GM12878 (cell line): Measurements from ENCODE around the gene PPP1R9B. TPM values are rescaled to one million over a fixed set of nuclear protein-coding genes. Genes with fewer than 3 reads are reported as not detected.

Experiments
- ATAC-seq: fragments of 200-7000 bp; cut with Tn5 transposase; 3 replicates; pipeline ENCODE4 v1.9.1; 2020; ENCODE audit warnings: mild to moderate bottlenecking, moderate library complexity
- BruUV-seq: library from RNA; stranded (reverse); fragments of 400-500 nt; replicated peaks from 2 replicates; lab custom pipeline; 2021; lab: Mats Ljungman, UMichigan
- CTCF ChIA-PET: fragments of 300-600 bp; sonication (Branson Sonifier 250); formaldehyde crosslinking; extraction: SDS; loops from one replicate; lab custom pipeline; 2021; ENCODE audit warnings: inconsistent platforms; lab: Yijun Ruan, JAX
- POLR2A ChIA-PET: fragments of 350-600 bp; formaldehyde crosslinking; extraction: SDS; loops from one replicate; lab custom pipeline; 2021; ENCODE audit warnings: inconsistent platforms; lab: Charles Lee
- RAD21 ChIA-PET: fragments of 300-600 bp; sonication (Branson Sonifier 250); formaldehyde crosslinking; loops from one replicate; lab custom pipeline; 2023; ENCODE audit warnings: antibody characterized with exemption; ENCODE audit not compliant: unreplicated experiment; lab: Charles Lee
- SMC1A ChIA-PET: fragments of 300-600 bp; sonication (Branson Sonifier 250); formaldehyde crosslinking; loops from one replicate; lab custom pipeline; 2023; ENCODE audit not compliant: unreplicated experiment, uncharacterized antibody; lab: Charles Lee
- DNase-seq: peaks from one replicate; pipeline ENCODE4 v3.0.0-alpha.2; 2011; ENCODE audit warnings: low read depth, low spot score
- FAIRE-seq: peaks from 3 replicates; lab custom pipeline; 2011; peaks lifted over from hg19 to GRCh38; lab: Jason Lieb, UNC
- H2AFZ ChIP-seq: 2 replicates; pipeline ENCODE4 v1.6.0; 2011; ENCODE audit warnings: low read depth, low read length, control low read depth; ENCODE audit not compliant: control insufficient read depth
- H3K27ac ChIP-seq: 2 replicates; pipeline ENCODE4 v1.5.1; 2011; ENCODE audit warnings: control low read depth; ENCODE audit not compliant: control insufficient read depth, insufficient read depth
- H3K27me3 ChIP-seq, 2 experiments: replicated peaks in 1 of 2; 2 replicates each; pipeline versions ENCODE4 v1.6.0 to v1.6.1; 2011; ENCODE audit warnings: low read length in 1 of 2; ENCODE audit not compliant: control insufficient read depth in 2 of 2, insufficient read depth in 2 of 2
- H3K36me3 ChIP-seq, 2 experiments: 2 replicates each; pipeline ENCODE4 v1.5.1; 2011; ENCODE audit warnings: low read length in 1 of 2; ENCODE audit not compliant: control insufficient read depth in 2 of 2, insufficient read depth in 2 of 2
- H3K4me1 ChIP-seq: 2 replicates; pipeline ENCODE4 v1.6.1; 2011; ENCODE audit warnings: mild to moderate bottlenecking, low read length, moderate library complexity, mixed read lengths; ENCODE audit not compliant: control insufficient read depth, insufficient read depth
- H3K4me2 ChIP-seq: 2 replicates; pipeline ENCODE4 v1.6.0; 2011; ENCODE audit warnings: control low read depth; ENCODE audit not compliant: control insufficient read depth, insufficient read depth
- H3K4me3 ChIP-seq: fragments of 200-600 bp; sonication (generic); 2 replicates; pipeline ENCODE4 v1.5.1; 2016
- H3K79me2 ChIP-seq: 2 replicates; pipeline ENCODE4 v1.6.0; 2011; ENCODE audit warnings: low read length; ENCODE audit not compliant: control insufficient read depth, insufficient read depth
- H3K9ac ChIP-seq: 2 replicates; pipeline ENCODE4 v1.8.0; 2011; ENCODE audit warnings: low read length, control low read depth, mixed read lengths; ENCODE audit not compliant: control insufficient read depth, insufficient read depth
- H3K9me3 ChIP-seq: replicated peaks from 3 replicates; pipeline ENCODE4 v1.5.1; 2011; ENCODE audit warnings: mild to moderate bottlenecking, low read length; ENCODE audit not compliant: control insufficient read depth, insufficient read depth
- H4K20me1 ChIP-seq: 2 replicates; pipeline ENCODE4 v1.6.0; 2011; ENCODE audit not compliant: control insufficient read depth, insufficient read depth
- FOS ChIP-seq: IDR thresholded peaks from 3 replicates; pipeline ENCODE4 v1.6.1; 2011; ENCODE audit warnings: borderline replicate concordance; ENCODE audit not compliant: insufficient read length; ENCODE audit errors: extremely low read depth
- KDM1A ChIP-seq: fragments of 200-600 bp; sonication (generic); IDR thresholded peaks from 2 replicates; pipeline ENCODE4 v1.6.1; 2016; ENCODE audit warnings: borderline replicate concordance
- NFYA ChIP-seq: IDR thresholded peaks from 2 replicates; pipeline ENCODE4 v1.6.1; 2011; ENCODE audit warnings: low read depth, mild to moderate bottlenecking, low read length, improper control_type of control experiment, borderline replicate concordance
- NRF1 ChIP-seq: conservative IDR thresholded peaks from 2 replicates; pipeline ENCODE4 v1.6.1; 2011; ENCODE audit warnings: mild to moderate bottlenecking, low read depth, low read length, improper control_type of control experiment
- POU2F2 ChIP-seq: IDR thresholded peaks from 3 replicates; pipeline ENCODE4 v1.6.1; 2011; ENCODE audit warnings: low read depth, mild to moderate bottlenecking, low read length, borderline replicate concordance
- SIN3A ChIP-seq: IDR thresholded peaks from 2 replicates; pipeline ENCODE4 v1.6.1; 2012; ENCODE audit warnings: low read depth, low read length, improper control_type of control experiment
- SRF ChIP-seq, 2 experiments: IDR thresholded peaks; 2 replicates each; pipeline ENCODE4 v1.6.1; 2011; ENCODE audit warnings: low read depth in 2 of 2, low read length in 2 of 2, mild to moderate bottlenecking in 1 of 2, moderate library complexity in 1 of 2
- TCF12 ChIP-seq: IDR thresholded peaks from 2 replicates; pipeline ENCODE4 v1.6.1; 2011; ENCODE audit warnings: low read depth, mild to moderate bottlenecking, low read length
- ZZZ3 ChIP-seq: IDR thresholded peaks from 2 replicates; pipeline ENCODE4 v1.6.1; 2011; ENCODE audit warnings: low read depth; ENCODE audit not compliant: control insufficient read depth, insufficient read length
- WGBS: methylation state at CpG from one replicate; pipeline ENCODE4 v1.1.6; 2016; ENCODE audit warnings: low lambda C conversion rate; ENCODE audit not compliant: insufficient replicate concordance, insufficient coverage; ENCODE audit errors: missing lambda C conversion rate; 5-methylcytosine and 5-hydroxymethylcytosine counted together
- in situ Hi-C: fragments of 300-500 bp; cut with MboI; formaldehyde crosslinking; loops from 9 replicates; pipeline ENCODE4 v1.14.3; 2018; ENCODE audit warnings: mixed read lengths
- intact Hi-C: fragments of 100-400 bp; cut with micrococcal nuclease; formaldehyde crosslinking; loops from one replicate; pipeline ENCODE4 v1.14.2; 2022; ENCODE audit not compliant: unreplicated experiment
- polyA plus RNA-seq, 11 experiments: library from polyadenylated mRNA; depleted of rRNA in 4 of 11; unstranded in 6 of 11; stranded (reverse) in 5 of 11; fragments of >200 nt; fragmentation: Nextera tagmentation in 4 of 11; fragmentation: Illumina TruSeq in 1 of 11; extraction: Ambion mirVana in 4 of 11; extraction: Trizol in 1 of 11; gene quantifications; 1 replicate in 1 of 11; 2 replicates in 10 of 11; pipeline versions ENCODE4 v1.2.1 to v1.2.3, GENCODE V29; 2011 to 2016; ENCODE audit warnings: inconsistent platforms in 2 of 11, missing spikeins in 2 of 11, low read depth in 1 of 11
- total RNA-seq, 4 experiments: library from RNA; depleted of rRNA in 3 of 4; stranded (reverse); fragments of >200 nt in 3 of 4; fragmentation: Illumina TruSeq in 1 of 4; extraction: Trizol in 1 of 4; gene quantifications; 2 replicates each; pipeline versions ENCODE4 v1.2.1 to v1.2.3, GENCODE V29; 2013 to 2021
- TF ChIP-seq, protein P1 (sequence below): fragments of 150-350 bp; IDR thresholded peaks from 2 replicates; pipeline ENCODE4 v1.6.1; 2016; ENCODE audit warnings: low read depth, low read length
- TF ChIP-seq, protein P2 (sequence below): IDR thresholded peaks from 2 replicates; pipeline ENCODE4 v1.6.1; 2011; ENCODE audit warnings: borderline replicate concordance, low read depth, mild to moderate bottlenecking, moderate library complexity, low read length; ENCODE audit not compliant: insufficient read depth, poor library complexity, severe bottlenecking
- TF ChIP-seq, protein P3 (sequence below): fragments of 450-650 bp; IDR thresholded peaks from 2 replicates; pipeline ENCODE4 v1.6.1; 2017; ENCODE audit warnings: borderline replicate concordance

PPP1R9B gene
- total and polyA plus RNA-seq, 10 of the 15 experiments (the other 5 are each of a cell fraction or from before 2014, with no cell fraction given), result 0.20 to 107 (median 37.5) TPM

DNA sequence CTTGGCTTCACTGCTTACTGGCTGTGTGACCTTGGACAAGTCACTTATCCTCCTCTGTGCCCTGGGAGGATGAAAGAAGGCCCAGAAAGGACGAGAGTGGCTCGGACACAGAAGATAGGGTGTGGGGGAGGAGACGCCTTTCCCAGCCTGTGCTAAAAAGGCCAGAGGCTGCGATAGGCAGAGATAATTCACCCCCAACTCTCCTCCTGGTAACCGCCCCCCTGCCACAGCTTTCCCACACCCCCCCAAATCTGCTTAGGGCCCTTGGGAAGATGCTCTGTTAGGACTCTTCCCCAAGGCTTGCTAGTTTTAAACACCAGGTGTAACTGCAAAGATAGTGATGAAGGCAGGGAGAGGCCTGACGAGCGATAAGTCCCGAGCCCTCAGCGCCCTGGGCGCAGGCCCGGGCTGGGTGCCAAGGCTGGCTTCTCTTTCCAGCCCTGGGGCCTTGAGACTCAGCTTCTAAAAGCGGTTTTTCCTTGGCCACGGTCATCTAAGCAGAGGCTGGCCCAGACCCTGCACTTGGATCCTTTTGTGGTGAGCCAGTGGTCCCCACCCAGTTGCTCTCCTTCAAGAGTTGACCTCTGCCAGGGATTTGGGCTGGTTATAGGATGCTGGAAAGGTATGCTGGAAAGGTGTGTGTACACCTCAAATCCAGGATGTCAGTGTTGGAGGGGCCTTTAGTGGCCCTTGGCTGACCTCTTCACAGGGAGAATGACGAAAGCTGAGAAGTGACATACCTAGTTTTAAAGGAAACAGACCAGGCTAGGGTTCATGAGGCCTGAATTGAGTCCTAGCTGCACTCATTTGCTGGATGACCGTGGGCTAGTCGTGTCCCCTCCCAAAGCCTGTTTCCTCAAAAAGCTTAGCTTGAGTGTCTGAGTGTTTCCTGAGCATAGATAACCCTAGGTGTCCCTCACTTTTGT, 3.4 kb upstream of the PPP1R9B start (continued):
- TF ChIP-seq, protein P1, sequence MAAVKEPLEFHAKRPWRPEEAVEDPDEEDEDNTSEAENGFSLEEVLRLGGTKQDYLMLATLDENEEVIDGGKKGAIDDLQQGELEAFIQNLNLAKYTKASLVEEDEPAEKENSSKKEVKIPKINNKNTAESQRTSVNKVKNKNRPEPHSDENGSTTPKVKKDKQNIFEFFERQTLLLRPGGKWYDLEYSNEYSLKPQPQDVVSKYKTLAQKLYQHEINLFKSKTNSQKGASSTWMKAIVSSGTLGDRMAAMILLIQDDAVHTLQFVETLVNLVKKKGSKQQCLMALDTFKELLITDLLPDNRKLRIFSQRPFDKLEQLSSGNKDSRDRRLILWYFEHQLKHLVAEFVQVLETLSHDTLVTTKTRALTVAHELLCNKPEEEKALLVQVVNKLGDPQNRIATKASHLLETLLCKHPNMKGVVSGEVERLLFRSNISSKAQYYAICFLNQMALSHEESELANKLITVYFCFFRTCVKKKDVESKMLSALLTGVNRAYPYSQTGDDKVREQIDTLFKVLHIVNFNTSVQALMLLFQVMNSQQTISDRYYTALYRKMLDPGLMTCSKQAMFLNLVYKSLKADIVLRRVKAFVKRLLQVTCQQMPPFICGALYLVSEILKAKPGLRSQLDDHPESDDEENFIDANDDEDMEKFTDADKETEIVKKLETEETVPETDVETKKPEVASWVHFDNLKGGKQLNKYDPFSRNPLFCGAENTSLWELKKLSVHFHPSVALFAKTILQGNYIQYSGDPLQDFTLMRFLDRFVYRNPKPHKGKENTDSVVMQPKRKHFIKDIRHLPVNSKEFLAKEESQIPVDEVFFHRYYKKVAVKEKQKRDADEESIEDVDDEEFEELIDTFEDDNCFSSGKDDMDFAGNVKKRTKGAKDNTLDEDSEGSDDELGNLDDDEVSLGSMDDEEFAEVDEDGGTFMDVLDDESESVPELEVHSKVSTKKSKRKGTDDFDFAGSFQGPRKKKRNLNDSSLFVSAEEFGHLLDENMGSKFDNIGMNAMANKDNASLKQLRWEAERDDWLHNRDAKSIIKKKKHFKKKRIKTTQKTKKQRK, result no peak
- no peak for TF ChIP-seq FOS
- TF ChIP-seq, all 136 proteins: peak for 0

DNA sequence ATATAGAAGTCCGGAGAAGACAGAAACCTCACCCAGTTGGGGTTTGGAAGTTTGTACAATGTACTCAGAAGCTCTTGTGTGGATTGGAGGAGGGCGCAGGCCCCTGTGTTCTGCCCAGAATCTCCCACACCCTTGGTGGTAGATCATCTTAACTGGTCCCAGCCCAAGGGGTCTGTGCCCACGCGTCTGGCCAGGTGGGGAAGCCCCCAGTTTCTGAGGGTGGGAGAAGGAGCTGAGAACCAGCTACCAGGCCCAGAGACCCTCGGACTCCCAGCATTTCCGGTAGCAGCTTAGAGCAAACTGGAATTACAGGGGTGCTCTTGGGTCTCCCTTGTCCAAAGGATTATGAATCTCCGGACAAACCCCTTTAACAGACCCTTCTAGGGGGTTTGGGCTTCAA, 2.3 kb upstream of the PPP1R9B start:
- POLR2A ChIA-PET, result interaction anchor here (0.8 to 2.2 kb wide), 5 partner anchors 9 to 47 kb away, joined by 4 to 18 read pairs (median 6); partner anchors contain the start of gene SAMD14
- TF ChIP-seq FOS (no peak), TCF12 (no peak), POU2F2 (no peak), SRF (IDR thresholded peaks at IDR 0.05; ENCODE audit: low read depth in 2 of 2, low read length in 2 of 2) (no peak), NRF1 (no peak), NFYA (no peak), ZZZ3 (no peak), SIN3A (no peak), KDM1A (no peak)
- TF ChIP-seq, protein P2, sequence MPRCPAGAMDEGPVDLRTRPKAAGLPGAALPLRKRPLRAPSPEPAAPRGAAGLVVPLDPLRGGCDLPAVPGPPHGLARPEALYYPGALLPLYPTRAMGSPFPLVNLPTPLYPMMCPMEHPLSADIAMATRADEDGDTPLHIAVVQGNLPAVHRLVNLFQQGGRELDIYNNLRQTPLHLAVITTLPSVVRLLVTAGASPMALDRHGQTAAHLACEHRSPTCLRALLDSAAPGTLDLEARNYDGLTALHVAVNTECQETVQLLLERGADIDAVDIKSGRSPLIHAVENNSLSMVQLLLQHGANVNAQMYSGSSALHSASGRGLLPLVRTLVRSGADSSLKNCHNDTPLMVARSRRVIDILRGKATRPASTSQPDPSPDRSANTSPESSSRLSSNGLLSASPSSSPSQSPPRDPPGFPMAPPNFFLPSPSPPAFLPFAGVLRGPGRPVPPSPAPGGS, result no peak
- TF ChIP-seq, protein P3, sequence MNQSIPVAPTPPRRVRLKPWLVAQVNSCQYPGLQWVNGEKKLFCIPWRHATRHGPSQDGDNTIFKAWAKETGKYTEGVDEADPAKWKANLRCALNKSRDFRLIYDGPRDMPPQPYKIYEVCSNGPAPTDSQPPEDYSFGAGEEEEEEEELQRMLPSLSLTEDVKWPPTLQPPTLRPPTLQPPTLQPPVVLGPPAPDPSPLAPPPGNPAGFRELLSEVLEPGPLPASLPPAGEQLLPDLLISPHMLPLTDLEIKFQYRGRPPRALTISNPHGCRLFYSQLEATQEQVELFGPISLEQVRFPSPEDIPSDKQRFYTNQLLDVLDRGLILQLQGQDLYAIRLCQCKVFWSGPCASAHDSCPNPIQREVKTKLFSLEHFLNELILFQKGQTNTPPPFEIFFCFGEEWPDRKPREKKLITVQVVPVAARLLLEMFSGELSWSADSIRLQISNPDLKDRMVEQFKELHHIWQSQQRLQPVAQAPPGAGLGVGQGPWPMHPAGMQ, result no peak

More for the DNA sequence above, 2.3 kb upstream of the PPP1R9B start:
- Histone ChIP-seq H3K27me3 (no peaks in the 10 kb centered on the region), H3K27ac (peak overlapping the region; percentile 89; the same call in 1 of the 2 replicates), H3K4me3 (peak overlapping the region; percentile 95; the same call in 1 of the 2 replicates), H2AFZ (no peak overlapping the region), H3K79me2 (peaks cover 39% of the 10 kb centered on the region), H3K4me2 (no peak overlapping the region; the same call in 1 of the 2 replicates), H3K9ac (0 out of 2 replicates have a peak overlapping the region, but pooled peaks have one; percentile 83), H4K20me1 (no peaks in the 10 kb centered on the region), H3K4me1 (peaks cover 37% of the 10 kb centered on the region), H3K36me3 (no peaks in the 10 kb centered on the region), H3K9me3 (no peaks in the 10 kb centered on the region)
- in situ Hi-C loops, result no loop called here
- ChIA-PET SMC1A (interaction anchor here (1.1 to 3.6 kb wide), 6 partner anchors 9 to 58 kb away, joined by 3 to 31 read pairs (median 4); partner anchors contain the start of genes PDK2 and SGCA), RAD21 (interaction anchor here (1.2 to 3.5 kb wide), 7 partner anchors 9 to 60 kb away, joined by 3 to 17 read pairs (median 11); partner anchors contain the start of gene SGCA), CTCF (interaction anchor here (0.7 to 9.3 kb wide), 12 partner anchors 9 to 155 kb away, joined by 3 to 99 read pairs (median 8); partner anchors contain the start of gene SGCA)
- WGBS, result 75% methylated on average over 7 of the region's 7 CpGs
- intact Hi-C loops, result no loop called here
- ATAC-seq, result no peak
- DNase-seq, result no peak
- BruUV-seq, result no TSS peak
- no peak for FAIRE-seq
